ENCODE measurements around the gene SHISA9. TPM values are rescaled to one million over a fixed set of nuclear protein-coding genes. Genes with fewer than 3 reads are reported as not detected.

Gene SHISA9
- total RNA-seq, 2 experiments from 2014 or later, result not detected

DNA sequence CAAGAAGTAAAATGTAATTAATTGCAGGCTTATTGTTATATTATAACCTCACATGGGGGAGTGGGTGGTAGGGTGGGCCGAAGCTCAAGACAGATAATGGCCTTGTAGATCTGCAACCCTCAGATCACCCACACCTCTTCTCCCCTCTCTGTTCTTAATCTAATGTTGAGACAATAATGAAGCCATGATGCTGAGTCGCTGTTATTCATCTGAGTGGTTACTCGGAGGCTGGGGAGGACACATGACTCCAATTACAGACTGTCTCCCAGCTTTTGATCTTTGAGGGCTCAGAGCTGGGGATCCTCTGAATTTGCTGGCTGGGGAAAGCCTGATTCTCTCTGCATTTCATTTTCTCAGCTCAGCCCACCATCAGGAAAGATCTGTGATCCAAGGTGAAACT lies 275.3 kb downstream of the SHISA9 start:
- POLR2A ChIA-PET, result no interaction called here
- H3K4me2 ChIP-seq (ENCODE audit: low read length), result no peak overlapping the region
- H3K4me3 ChIP-seq (ENCODE audit: low read depth, low read length, poor library complexity, severe bottlenecking), result no peak overlapping the region
- CTCF ChIA-PET (ENCODE audit: unreplicated experiment), result no interaction called here
- H3K9me3 ChIP-seq (ENCODE audit: low read length), result no peaks in the 10 kb centered on the region
- H2AFZ ChIP-seq (ENCODE audit: low read length), result no peak overlapping the region
- no peaks in the 10 kb centered on the region for H3K36me3 ChIP-seq (ENCODE audit: insufficient read depth, low read length)
- no peak for DNase-seq (ENCODE audit: low spot score)
- H3K4me1 ChIP-seq (ENCODE audit: insufficient read depth, low read length, poor library complexity, severe bottlenecking), result peaks cover 5% of the 10 kb centered on the region
- BruUV-seq (replicated peaks), result no TSS peak
- no peak overlapping the region for H3K27ac ChIP-seq (ENCODE audit: low read depth, low read length, poor library complexity, severe bottlenecking)
- no peaks in the 10 kb centered on the region for H3K79me2 ChIP-seq (ENCODE audit: insufficient read depth, low read depth, low read length)
- H4K20me1 ChIP-seq (ENCODE audit: insufficient read depth, low read length), result no peaks in the 10 kb centered on the region
- no peak for TF ChIP-seq EZH2phosphoT487 (IDR thresholded peaks at IDR 0.05; ENCODE audit: borderline replicate concordance, low read depth, low read length)
- TF ChIP-seq, protein P1, sequence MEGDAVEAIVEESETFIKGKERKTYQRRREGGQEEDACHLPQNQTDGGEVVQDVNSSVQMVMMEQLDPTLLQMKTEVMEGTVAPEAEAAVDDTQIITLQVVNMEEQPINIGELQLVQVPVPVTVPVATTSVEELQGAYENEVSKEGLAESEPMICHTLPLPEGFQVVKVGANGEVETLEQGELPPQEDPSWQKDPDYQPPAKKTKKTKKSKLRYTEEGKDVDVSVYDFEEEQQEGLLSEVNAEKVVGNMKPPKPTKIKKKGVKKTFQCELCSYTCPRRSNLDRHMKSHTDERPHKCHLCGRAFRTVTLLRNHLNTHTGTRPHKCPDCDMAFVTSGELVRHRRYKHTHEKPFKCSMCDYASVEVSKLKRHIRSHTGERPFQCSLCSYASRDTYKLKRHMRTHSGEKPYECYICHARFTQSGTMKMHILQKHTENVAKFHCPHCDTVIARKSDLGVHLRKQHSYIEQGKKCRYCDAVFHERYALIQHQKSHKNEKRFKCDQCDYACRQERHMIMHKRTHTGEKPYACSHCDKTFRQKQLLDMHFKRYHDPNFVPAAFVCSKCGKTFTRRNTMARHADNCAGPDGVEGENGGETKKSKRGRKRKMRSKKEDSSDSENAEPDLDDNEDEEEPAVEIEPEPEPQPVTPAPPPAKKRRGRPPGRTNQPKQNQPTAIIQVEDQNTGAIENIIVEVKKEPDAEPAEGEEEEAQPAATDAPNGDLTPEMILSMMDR (conservative IDR thresholded peaks at IDR 0.05; ENCODE audit: low read length), result no peak
- H3K9me2 ChIP-seq (ENCODE audit: insufficient read depth, low read length), result no peaks in the 10 kb centered on the region
- intact Hi-C loops (cut with micrococcal nuclease; ENCODE audit: unreplicated experiment), result loop anchor here (10.0 kb wide), 1 partner anchor 268 kb away; no protein-coding TSS in a partner anchor

DNA sequence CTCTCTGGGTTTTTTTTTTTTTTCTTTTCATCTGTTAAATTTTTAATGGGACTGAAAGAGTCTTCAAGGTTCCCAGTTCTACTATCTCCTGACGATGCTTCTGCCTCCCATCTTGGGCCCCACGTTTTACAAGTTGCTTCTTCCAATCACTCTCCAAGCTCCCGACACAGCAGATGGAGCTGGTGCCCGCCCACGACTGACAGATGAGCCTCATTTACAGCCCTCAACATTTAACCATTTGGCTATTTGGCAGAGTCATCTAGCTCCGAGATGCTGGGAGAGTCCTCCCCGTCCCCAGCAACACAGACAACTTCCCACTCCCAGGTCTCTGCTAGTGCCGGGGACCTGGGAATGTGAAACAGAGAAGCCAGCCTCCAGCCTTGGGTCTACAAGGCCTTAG lies 276.9 kb downstream of the SHISA9 start:
- POLR2A ChIA-PET, result interaction anchor here (0.6 to 0.7 kb wide), 2 partner anchors 13 to 238 kb away, joined by 3 read pairs; no protein-coding TSS in a partner anchor

DNA sequence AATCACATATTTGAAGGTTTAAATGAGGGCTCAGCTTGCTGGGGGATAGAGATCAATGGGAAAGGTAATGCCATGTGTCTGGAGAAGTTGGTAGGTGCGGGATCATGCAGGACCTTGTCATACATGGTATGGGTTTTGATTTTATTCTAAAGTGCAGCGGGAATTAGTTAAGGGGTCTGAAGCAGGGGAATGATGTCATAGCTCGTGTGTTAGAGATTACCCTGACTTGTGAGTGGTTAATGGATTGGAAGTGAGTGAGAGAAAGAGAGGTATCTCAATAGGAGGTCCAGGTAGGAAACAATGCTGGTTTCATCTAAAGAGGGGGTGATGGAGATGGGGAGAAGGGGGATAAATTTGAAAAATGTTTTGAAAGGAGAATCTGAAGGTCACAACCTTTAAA lies 280.0 kb downstream of the SHISA9 start:
- no peak for DNase-seq (ENCODE audit: low spot score)
- CTCF ChIA-PET (ENCODE audit: unreplicated experiment), result no interaction called here

More for the DNA sequence above, 276.9 kb downstream of the SHISA9 start:
- Histone ChIP-seq H3K4me3 (ENCODE audit: low read depth, low read length, poor library complexity, severe bottlenecking) (no peak overlapping the region), H3K27ac (ENCODE audit: low read depth, low read length, poor library complexity, severe bottlenecking) (no peak overlapping the region), H2AFZ (ENCODE audit: low read length) (no peak overlapping the region), H3K4me2 (ENCODE audit: low read length) (no peak overlapping the region), H4K20me1 (ENCODE audit: insufficient read depth, low read length) (no peaks in the 10 kb centered on the region), H3K36me3 (ENCODE audit: insufficient read depth, low read length) (no peaks in the 10 kb centered on the region), H3K9me3 (ENCODE audit: low read length) (no peaks in the 10 kb centered on the region), H3K9me2 (ENCODE audit: insufficient read depth, low read length) (no peaks in the 10 kb centered on the region), H3K4me1 (ENCODE audit: insufficient read depth, low read length, poor library complexity, severe bottlenecking) (no peaks in the 10 kb centered on the region), H3K79me2 (ENCODE audit: insufficient read depth, low read depth, low read length) (no peaks in the 10 kb centered on the region)
- no TSS peak for BruUV-seq (replicated peaks)
- intact Hi-C loops (cut with micrococcal nuclease; ENCODE audit: unreplicated experiment), result loop anchor here (10.0 kb wide), 1 partner anchor 266 kb away; no protein-coding TSS in a partner anchor
- no peak for TF ChIP-seq EZH2phosphoT487 (IDR thresholded peaks at IDR 0.05; ENCODE audit: borderline replicate concordance, low read depth, low read length)
- TF ChIP-seq, protein P1 (conservative IDR thresholded peaks at IDR 0.05; ENCODE audit: low read length), result no peak
- DNase-seq (ENCODE audit: low spot score), result no peak
- CTCF ChIA-PET (ENCODE audit: unreplicated experiment), result no interaction called here

More for the DNA sequence above, 280.0 kb downstream of the SHISA9 start:
- Histone ChIP-seq H3K4me1 (ENCODE audit: insufficient read depth, low read length, poor library complexity, severe bottlenecking) (peaks cover 4% of the 10 kb centered on the region), H2AFZ (ENCODE audit: low read length) (no peak overlapping the region), H3K9me3 (ENCODE audit: low read length) (no peaks in the 10 kb centered on the region), H3K36me3 (ENCODE audit: insufficient read depth, low read length) (no peaks in the 10 kb centered on the region), H3K4me2 (ENCODE audit: low read length) (no peak overlapping the region), H4K20me1 (ENCODE audit: insufficient read depth, low read length) (no peaks in the 10 kb centered on the region), H3K4me3 (ENCODE audit: low read depth, low read length, poor library complexity, severe bottlenecking) (no peak overlapping the region), H3K27ac (ENCODE audit: low read depth, low read length, poor library complexity, severe bottlenecking) (no peak overlapping the region), H3K9me2 (ENCODE audit: insufficient read depth, low read length) (no peaks in the 10 kb centered on the region), H3K79me2 (ENCODE audit: insufficient read depth, low read depth, low read length) (no peaks in the 10 kb centered on the region)
- POLR2A ChIA-PET, result interaction anchor here (0.7 kb wide), 1 partner anchor 1484 kb away, joined by 4 read pairs; no protein-coding TSS in a partner anchor
- BruUV-seq (replicated peaks), result no TSS peak
- intact Hi-C loops (cut with micrococcal nuclease; ENCODE audit: unreplicated experiment), result no loop called here
- TF ChIP-seq EZH2phosphoT487 (IDR thresholded peaks at IDR 0.05; ENCODE audit: borderline replicate concordance, low read depth, low read length), result no peak
- TF ChIP-seq, protein P1 (conservative IDR thresholded peaks at IDR 0.05; ENCODE audit: low read length), result no peak
